NCI-H1694 (cell line): ENCODE results near the gene UBE2K.
"Not testable (repeated sequence)": the region's sequence is repeated elsewhere in the genome, so short reads cannot be mapped to it uniquely, and the experiment has no call there.

Source experiments
- DNase-seq: peaks from one replicate; lab custom pipeline; 2025; lab: John Stamatoyannopoulos, UW

Gene UBE2K

GRCh38 chr4:39689970-39690369, 8.0 kb upstream of the UBE2K start:
- DNase-seq, result no peak

- no peak for DNase-seq
Observed at GRCh38 chr4:39698424-39699009, 581 bp downstream of the UBE2K start.

- no peak for DNase-seq
Observed at GRCh38 chr4:39699687-39700409, 1.9 kb downstream of the UBE2K start.

- DNase-seq, result no peak
Observed at GRCh38 chr4:39700554-39700953, 2.6 kb downstream of the UBE2K start.

GRCh38 chr4:39702716-39703115, 4.8 kb downstream of the UBE2K start:
- no peak for DNase-seq

- not testable (repeated sequence) for DNase-seq
Observed at GRCh38 chr4:39704789-39705188, 6.9 kb downstream of the UBE2K start.

GRCh38 chr4:39706334-39706733, 8.4 kb downstream of the UBE2K start:
- no peak for DNase-seq

GRCh38 chr4:39706741-39707511, 9.0 kb downstream of the UBE2K start:
- no peak for DNase-seq

- no peak for DNase-seq
Observed at GRCh38 chr4:39710098-39710896, 12.4 kb downstream of the UBE2K start.

- no peak for DNase-seq
Observed at GRCh38 chr4:39712819-39713607, 15.1 kb downstream of the UBE2K start.

- no peak for DNase-seq
Observed at GRCh38 chr4:39713691-39714090, 15.8 kb downstream of the UBE2K start.

GRCh38 chr4:39714166-39714565, 16.2 kb downstream of the UBE2K start:
- DNase-seq, result no peak

- no peak for DNase-seq
Observed at GRCh38 chr4:39715788-39716187, 17.9 kb downstream of the UBE2K start.

- no peak for DNase-seq
Observed at GRCh38 chr4:39716356-39716755, 18.4 kb downstream of the UBE2K start.

GRCh38 chr4:39717743-39718142, 19.8 kb downstream of the UBE2K start:
- DNase-seq, result not testable (repeated sequence)

GRCh38 chr4:39718366-39719323, 20.7 kb downstream of the UBE2K start:
- no peak for DNase-seq

- no peak for DNase-seq
Observed at GRCh38 chr4:39719804-39720580, 22.1 kb downstream of the UBE2K start.

GRCh38 chr4:39721273-39721672, 23.3 kb downstream of the UBE2K start:
- DNase-seq, result not testable (repeated sequence)

GRCh38 chr4:39721788-39722187, 23.9 kb downstream of the UBE2K start:
- no peak for DNase-seq
